VCaP (cell line): ENCODE results near the gene CTRB1.
"Not testable (repeated sequence)": the region's sequence is repeated elsewhere in the genome, so short reads cannot be mapped to it uniquely, and the experiment has no call there.

Experiments
- H3K27ac ChIP-seq: fragments of 450-650 bp; 2 replicates; pipeline ENCODE4 v1.5.1; 2017
- CTCF ChIP-seq: fragments of 450-650 bp; conservative IDR thresholded peaks from 2 replicates; pipeline ENCODE4 v1.5.1; 2017; ENCODE audit warnings: mild to moderate bottlenecking, moderate library complexity

Gene CTRB1

GRCh38 chr16:75238132-75238852, 19.5 kb downstream of the CTRB1 start:
- H3K27ac ChIP-seq = no peak overlapping the region
- TF ChIP-seq CTCF = no peak

- TF ChIP-seq CTCF = no peak
- no peak overlapping the region for H3K27ac ChIP-seq
Measured at GRCh38 chr16:75238853-75239541, 20.2 kb downstream of the CTRB1 start.

GRCh38 chr16:75239542-75240122, 20.8 kb downstream of the CTRB1 start:
- TF ChIP-seq CTCF = no peak
- H3K27ac ChIP-seq = no peak overlapping the region

- H3K27ac ChIP-seq = not testable (repeated sequence)
Measured at GRCh38 chr16:75240633-75241032, 21.8 kb downstream of the CTRB1 start.

- H3K27ac ChIP-seq = no peak overlapping the region
- no peak for TF ChIP-seq CTCF
Measured at GRCh38 chr16:75241412-75241811, 22.6 kb downstream of the CTRB1 start.

- H3K27ac ChIP-seq = no peak overlapping the region
- TF ChIP-seq CTCF = no peak
Measured at GRCh38 chr16:75241955-75242354, 23.2 kb downstream of the CTRB1 start.

- H3K27ac ChIP-seq = not testable (repeated sequence)
Measured at GRCh38 chr16:75242436-75243078, 23.8 kb downstream of the CTRB1 start.

- H3K27ac ChIP-seq = no peak overlapping the region
- TF ChIP-seq CTCF = no peak
Measured at GRCh38 chr16:75243667-75244224, 25.0 kb downstream of the CTRB1 start.
